Nephron (organoid): ENCODE results near the gene ZBTB26.

Experiments used
- H3K27ac Mint-ChIP-seq, 3 experiments: 2 replicates each; pipeline ENCODE4 v1.8.0; 2020; ENCODE audit warnings: mixed read lengths in 3 of 3, mild to moderate bottlenecking in 2 of 3, moderate library complexity in 1 of 3
- H3K27me3 Mint-ChIP-seq: 2 replicates; pipeline ENCODE4 v1.8.0; 2021; ENCODE audit warnings: low read depth, mild to moderate bottlenecking, moderate library complexity, mixed read lengths
- H3K36me3 Mint-ChIP-seq: 2 replicates; pipeline ENCODE4 v1.8.0; 2020; ENCODE audit warnings: low read depth, mixed read lengths
- H3K4me1 Mint-ChIP-seq: 2 replicates; pipeline ENCODE4 v1.8.0; 2020; ENCODE audit warnings: mixed read lengths
- H3K4me3 Mint-ChIP-seq, 3 experiments: 2 replicates each; pipeline ENCODE4 v1.8.0; 2020; ENCODE audit warnings: mild to moderate bottlenecking in 3 of 3, mixed read lengths in 3 of 3, moderate library complexity in 2 of 3
- H3K9me3 Mint-ChIP-seq: 2 replicates; pipeline ENCODE4 v1.8.0; 2020; ENCODE audit warnings: mixed read lengths
- TF ChIP-seq, protein P1 (sequence below), 3 experiments: fragments of 200-600 bp; sonication (generic); IDR thresholded peaks; one replicate each; pipeline ENCODE4 v1.5.0; 2021; ENCODE audit warnings: antibody characterized with exemption in 3 of 3; ENCODE audit not compliant: unreplicated experiment in 3 of 3

The ZBTB26 gene

DNA sequence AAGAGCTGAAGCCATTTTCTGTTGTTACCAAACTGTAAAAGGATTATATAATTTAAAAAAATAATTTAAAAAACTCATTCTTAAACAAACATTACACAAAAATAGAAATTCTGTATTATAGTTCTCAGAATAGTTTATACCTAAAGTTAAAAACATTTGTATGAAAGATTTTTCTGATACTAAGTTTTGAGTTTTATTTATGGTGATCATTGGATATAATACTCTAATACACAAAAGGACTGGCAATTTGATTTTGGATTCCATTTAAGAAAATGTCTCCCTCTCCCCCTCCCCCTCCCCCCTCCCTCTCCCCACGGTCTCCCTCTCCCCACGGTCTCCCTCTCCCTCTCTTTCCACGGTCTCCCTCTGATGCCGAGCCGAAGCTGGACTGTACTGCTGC is 65.2 kb downstream of the ZBTB26 start:
- Mint-ChIP-seq H3K27ac (no peak overlapping the region), H3K9me3 (peaks cover 2% of the 10 kb centered on the region), H3K4me1 (no peaks in the 10 kb centered on the region), H3K36me3 (peaks cover 73% of the 10 kb centered on the region), H3K4me3 (no peak overlapping the region), H3K27me3 (no peaks in the 10 kb centered on the region)
- TF ChIP-seq, protein P1, sequence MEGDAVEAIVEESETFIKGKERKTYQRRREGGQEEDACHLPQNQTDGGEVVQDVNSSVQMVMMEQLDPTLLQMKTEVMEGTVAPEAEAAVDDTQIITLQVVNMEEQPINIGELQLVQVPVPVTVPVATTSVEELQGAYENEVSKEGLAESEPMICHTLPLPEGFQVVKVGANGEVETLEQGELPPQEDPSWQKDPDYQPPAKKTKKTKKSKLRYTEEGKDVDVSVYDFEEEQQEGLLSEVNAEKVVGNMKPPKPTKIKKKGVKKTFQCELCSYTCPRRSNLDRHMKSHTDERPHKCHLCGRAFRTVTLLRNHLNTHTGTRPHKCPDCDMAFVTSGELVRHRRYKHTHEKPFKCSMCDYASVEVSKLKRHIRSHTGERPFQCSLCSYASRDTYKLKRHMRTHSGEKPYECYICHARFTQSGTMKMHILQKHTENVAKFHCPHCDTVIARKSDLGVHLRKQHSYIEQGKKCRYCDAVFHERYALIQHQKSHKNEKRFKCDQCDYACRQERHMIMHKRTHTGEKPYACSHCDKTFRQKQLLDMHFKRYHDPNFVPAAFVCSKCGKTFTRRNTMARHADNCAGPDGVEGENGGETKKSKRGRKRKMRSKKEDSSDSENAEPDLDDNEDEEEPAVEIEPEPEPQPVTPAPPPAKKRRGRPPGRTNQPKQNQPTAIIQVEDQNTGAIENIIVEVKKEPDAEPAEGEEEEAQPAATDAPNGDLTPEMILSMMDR (IDR thresholded peaks at IDR 0.05; ENCODE audit: unreplicated experiment in 3 of 3): no peak
